SK-N-SH (cell line): ENCODE results near the gene FOXL1. TPM values are rescaled to one million over a fixed set of nuclear protein-coding genes. Genes with fewer than 3 reads are reported as not detected.
A peak's percentile ranks its signal among the peaks of the same experiment; 100 is the strongest.

Experiments used
- CTCF ChIA-PET: fragments of 300-600, 350-600 bp; formaldehyde crosslinking; extraction: SDS; loops from one replicate; lab custom pipeline; 2021; lab: Yijun Ruan, JAX
- POLR2A ChIA-PET: fragments of 350-600 bp; sonication (Branson Sonifier 250); formaldehyde crosslinking; extraction: SDS; loops from one replicate; lab custom pipeline; 2020; ENCODE audit warnings: antibody characterized with exemption, inconsistent platforms; lab: Yijun Ruan, JAX
- DNase-seq: peaks from one replicate; pipeline ENCODE4 v3.0.0; 2012
- H2AFZ ChIP-seq: fragments of 200-600 bp; sonication (generic); 2 replicates; pipeline ENCODE4 v1.8.1; 2016; ENCODE audit warnings: antibody characterized with exemption, mild to moderate bottlenecking, low read depth
- H3F3A ChIP-seq: fragments of 200-600 bp; sonication (generic); replicated peaks from 2 replicates; pipeline ENCODE3; 2016; ENCODE audit warnings: antibody characterized with exemption, mild to moderate bottlenecking; ENCODE audit not compliant: insufficient read depth
- H3K27ac ChIP-seq, 2 experiments: fragments of 200-500 bp in 1 of 2; fragments of 200-600 bp in 1 of 2; sonication (Bioruptor generic) in 1 of 2; sonication (generic), shearing (Covaris generic) in 1 of 2; 2 replicates each; pipeline versions ENCODE4 v1.5.1 to v1.6.1; 2014 to 2016; ENCODE audit warnings: low read depth in 2 of 2, inconsistent platforms in 1 of 2, low read length in 1 of 2, mild to moderate bottlenecking in 1 of 2, mixed read lengths in 1 of 2
- H3K27me3 ChIP-seq: fragments of 200-600 bp; sonication (generic), shearing (Covaris generic); 2 replicates; pipeline ENCODE4 v1.6.1; 2016; ENCODE audit warnings: mixed run types; ENCODE audit not compliant: insufficient read depth
- H3K36me3 ChIP-seq, 2 experiments: fragments of 200-500 bp in 1 of 2; fragments of 200-600 bp in 1 of 2; sonication (Bioruptor generic) in 1 of 2; sonication (generic) in 1 of 2; replicated peaks in 1 of 2; 2 replicates each; pipeline versions ENCODE3 to v1.5.1; 2014 to 2016; ENCODE audit warnings: low read length in 1 of 2, mild to moderate bottlenecking in 1 of 2; ENCODE audit not compliant: insufficient read depth in 2 of 2, control insufficient read depth in 1 of 2
- H3K4me1 ChIP-seq, 2 experiments: fragments of 200-500 bp in 1 of 2; fragments of 200-600 bp in 1 of 2; sonication (Bioruptor generic) in 1 of 2; sonication (generic), shearing (Covaris generic) in 1 of 2; 2 replicates each; pipeline versions ENCODE4 v1.5.1 to v1.6.1; 2014 to 2016; ENCODE audit warnings: low read depth in 1 of 2, low read length in 1 of 2, mixed run types in 1 of 2; ENCODE audit not compliant: insufficient read depth in 2 of 2, control insufficient read depth in 1 of 2
- H3K4me2 ChIP-seq: fragments of 200-600 bp; sonication (generic), shearing (Covaris generic); 2 replicates; pipeline ENCODE4 v1.6.1; 2017; ENCODE audit warnings: mixed run types
- H3K4me3 ChIP-seq, 2 experiments: fragments of 200-500 bp in 1 of 2; fragments of 200-600 bp in 1 of 2; sonication (Bioruptor generic) in 1 of 2; sonication (generic), shearing (Covaris generic) in 1 of 2; 2 replicates each; pipeline versions ENCODE4 v1.5.1 to v1.8.1; 2014 to 2016; ENCODE audit warnings: low read depth in 2 of 2, inconsistent platforms in 1 of 2, low read length in 1 of 2, mild to moderate bottlenecking in 1 of 2, mixed read lengths in 1 of 2, moderate library complexity in 1 of 2
- H3K79me2 ChIP-seq: fragments of 200-600 bp; sonication (generic); 2 replicates; pipeline ENCODE4 v1.8.1; 2017; ENCODE audit warnings: mild to moderate bottlenecking; ENCODE audit not compliant: insufficient read depth
- H3K9ac ChIP-seq: fragments of 200-600 bp; sonication (generic); 2 replicates; pipeline ENCODE4 v1.6.1; 2017; ENCODE audit warnings: mixed run types
- H3K9me2 ChIP-seq: fragments of 200-600 bp; sonication (generic); 2 replicates; pipeline ENCODE4 v1.6.1; 2017; ENCODE audit warnings: mixed run types
- H3K9me3 ChIP-seq: fragments of 200-600 bp; sonication (generic); 2 replicates; pipeline ENCODE4 v1.6.1; 2017; ENCODE audit warnings: mixed run types, mild to moderate bottlenecking, moderate library complexity
- H4K20me1 ChIP-seq: fragments of 200-600 bp; sonication (generic); 2 replicates; pipeline ENCODE4 v1.6.1; 2017; ENCODE audit warnings: mild to moderate bottlenecking, mixed run types; ENCODE audit not compliant: insufficient read depth
- CHD2 ChIP-seq: fragments of 150-350 bp; IDR thresholded peaks from 2 replicates; pipeline ENCODE4 v1.6.1; 2018; ENCODE audit warnings: low read length; ENCODE audit not compliant: partially characterized antibody
- ELF1 ChIP-seq: IDR thresholded peaks from 2 replicates; pipeline ENCODE4 v1.4.0; 2012
- EZH2phosphoT487 ChIP-seq: fragments of 200-600 bp; sonication (generic); IDR thresholded peaks from 2 replicates; pipeline ENCODE4 v1.6.1; 2017; ENCODE audit warnings: low read depth, mixed run types, mild to moderate bottlenecking, antibody characterized with exemption, moderate library complexity, borderline replicate concordance
- FOXJ3 ChIP-seq: sonication (generic); formaldehyde crosslinking; IDR thresholded peaks from 2 replicates; pipeline ENCODE4 v1.5.1; 2020; ENCODE audit warnings: mild to moderate bottlenecking, missing genetic modification reagents
- GABPA ChIP-seq: IDR thresholded peaks from 2 replicates; pipeline ENCODE4 v1.4.0; 2012; ENCODE audit warnings: low read depth, mild to moderate bottlenecking
- GATA2 ChIP-seq: sonication (generic); formaldehyde crosslinking; IDR thresholded peaks from 2 replicates; pipeline ENCODE4 v1.5.0; 2020; ENCODE audit warnings: mild to moderate bottlenecking, missing genetic modification reagents
- MEF2A ChIP-seq: IDR thresholded peaks from 2 replicates; pipeline ENCODE4 v1.4.0; 2012; ENCODE audit warnings: low read depth, borderline replicate concordance
- NFIC ChIP-seq: IDR thresholded peaks from 2 replicates; pipeline ENCODE4 v1.4.0; 2012; ENCODE audit warnings: borderline replicate concordance
- NRF1 ChIP-seq: IDR thresholded peaks from 2 replicates; pipeline ENCODE4 v1.6.1; 2012; ENCODE audit warnings: low read depth, mild to moderate bottlenecking, low read length
- POLR2AphosphoS5 ChIP-seq: IDR thresholded peaks from 2 replicates; pipeline ENCODE4 v1.6.1; 2012; ENCODE audit warnings: low read depth, low read length
- RCOR1 ChIP-seq: fragments of 150-350 bp; IDR thresholded peaks from 2 replicates; pipeline ENCODE4 v1.6.1; 2017; ENCODE audit warnings: antibody characterized with exemption, low read length
- RXRA ChIP-seq: IDR thresholded peaks from 2 replicates; pipeline ENCODE4 v1.4.0; 2012; ENCODE audit warnings: low read depth, mild to moderate bottlenecking, borderline replicate concordance
- SIN3A ChIP-seq: IDR thresholded peaks from 2 replicates; pipeline ENCODE4 v1.6.1; 2012; ENCODE audit warnings: low read depth, mild to moderate bottlenecking, low read length, moderate library complexity, borderline replicate concordance
- SMC3 ChIP-seq: IDR thresholded peaks from 2 replicates; pipeline ENCODE4 v1.6.1; 2012; ENCODE audit warnings: low read depth, low read length, improper control_type of control experiment
- TEAD4 ChIP-seq: IDR thresholded peaks from 2 replicates; pipeline ENCODE4 v1.4.0; 2012; ENCODE audit warnings: mild to moderate bottlenecking, borderline replicate concordance; ENCODE audit not compliant: insufficient read depth
- YY1 ChIP-seq: IDR thresholded peaks from 2 replicates; pipeline ENCODE4 v1.4.0; 2012; ENCODE audit warnings: low read depth, mild to moderate bottlenecking
- WGBS: methylation state at CpG from one replicate; pipeline ENCODE4 v1.1.6; 2017; ENCODE audit warnings: low lambda C conversion rate; 5-methylcytosine and 5-hydroxymethylcytosine counted together
- polyA plus RNA-seq, 3 experiments: library from polyadenylated mRNA; depleted of rRNA; stranded (reverse); fragments of >200 nt; gene quantifications; 2 replicates each; pipeline ENCODE4 v1.2.3, GENCODE V29; 2012
- TF ChIP-seq, protein P1 (sequence below): IDR thresholded peaks from 2 replicates; pipeline ENCODE4 v1.4.0; 2012; ENCODE audit warnings: low read depth, borderline replicate concordance
- TF ChIP-seq, protein P2 (sequence below): fragments of 200-600 bp; sonication (generic); IDR thresholded peaks from 2 replicates; pipeline ENCODE4 v1.6.1; 2017; ENCODE audit warnings: antibody characterized with exemption, mild to moderate bottlenecking, moderate library complexity
- TF ChIP-seq, protein P3 (sequence below): IDR thresholded peaks from 2 replicates; pipeline ENCODE4 v1.4.0; 2012; ENCODE audit warnings: low read depth
- TF ChIP-seq, protein P4 (sequence below): IDR thresholded peaks from 2 replicates; pipeline ENCODE4 v1.4.0; 2012; ENCODE audit warnings: low read depth, borderline replicate concordance

The FOXL1 gene
- polyA plus RNA-seq, 1 of the 3 experiments (the other 2 are of a cell fraction): 2.5 TPM

DNA sequence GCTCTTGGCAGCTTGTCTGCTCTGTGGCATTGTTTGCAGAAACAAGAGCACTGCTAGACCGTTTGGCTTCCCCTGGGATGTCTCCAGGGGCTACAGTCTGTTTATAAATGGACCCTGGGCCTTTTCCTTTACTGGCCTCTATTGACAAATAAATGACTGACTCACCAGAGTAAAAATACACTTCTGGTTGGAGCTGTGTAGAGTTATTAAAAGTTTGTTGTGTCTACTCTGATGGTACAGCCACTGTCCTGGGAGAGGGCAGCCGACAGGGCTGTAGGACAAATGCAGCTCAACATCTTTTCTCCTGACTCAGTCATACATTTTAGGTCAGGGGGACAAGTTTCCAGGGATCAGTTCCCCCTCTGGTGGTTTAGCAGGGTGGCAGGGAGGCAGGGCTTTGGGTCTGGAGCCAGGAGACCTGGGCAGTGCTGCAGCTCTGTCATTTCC lies 30.0 kb downstream of the FOXL1 start:
- Histone ChIP-seq H3K9me2 (no peaks in the 10 kb centered on the region), H3K27ac (peak overlapping the region in 1 of 2 experiments; percentile 90; a peak in 2 of 4 replicates), H4K20me1 (no peaks in the 10 kb centered on the region), H2AFZ (no peak overlapping the region), H3K79me2 (no peaks in the 10 kb centered on the region), H3K4me2 (peak overlapping the region; percentile 50), H3K36me3 (no peaks in the 10 kb centered on the region), H3K4me3 (no peak overlapping the region), H3F3A (peaks cover 25% of the 10 kb centered on the region), H3K4me1 (peaks cover 0 to 30% of the 10 kb centered on the region in 2 experiments; a peak in 3 of 4 replicates), H3K9ac (peak overlapping the region; percentile 29; the same call in 1 of the 2 replicates), H3K9me3 (no peaks in the 10 kb centered on the region), H3K27me3 (no peaks in the 10 kb centered on the region)
- 36% methylated on average over 2 of the region's 2 CpGs for WGBS
- CTCF ChIA-PET: no interaction called here
- no peak for DNase-seq
- POLR2A ChIA-PET: no interaction called here
- TF ChIP-seq, protein P1, sequence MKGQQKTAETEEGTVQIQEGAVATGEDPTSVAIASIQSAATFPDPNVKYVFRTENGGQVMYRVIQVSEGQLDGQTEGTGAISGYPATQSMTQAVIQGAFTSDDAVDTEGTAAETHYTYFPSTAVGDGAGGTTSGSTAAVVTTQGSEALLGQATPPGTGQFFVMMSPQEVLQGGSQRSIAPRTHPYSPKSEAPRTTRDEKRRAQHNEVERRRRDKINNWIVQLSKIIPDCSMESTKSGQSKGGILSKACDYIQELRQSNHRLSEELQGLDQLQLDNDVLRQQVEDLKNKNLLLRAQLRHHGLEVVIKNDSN: no peak
- TF ChIP-seq, protein P2, sequence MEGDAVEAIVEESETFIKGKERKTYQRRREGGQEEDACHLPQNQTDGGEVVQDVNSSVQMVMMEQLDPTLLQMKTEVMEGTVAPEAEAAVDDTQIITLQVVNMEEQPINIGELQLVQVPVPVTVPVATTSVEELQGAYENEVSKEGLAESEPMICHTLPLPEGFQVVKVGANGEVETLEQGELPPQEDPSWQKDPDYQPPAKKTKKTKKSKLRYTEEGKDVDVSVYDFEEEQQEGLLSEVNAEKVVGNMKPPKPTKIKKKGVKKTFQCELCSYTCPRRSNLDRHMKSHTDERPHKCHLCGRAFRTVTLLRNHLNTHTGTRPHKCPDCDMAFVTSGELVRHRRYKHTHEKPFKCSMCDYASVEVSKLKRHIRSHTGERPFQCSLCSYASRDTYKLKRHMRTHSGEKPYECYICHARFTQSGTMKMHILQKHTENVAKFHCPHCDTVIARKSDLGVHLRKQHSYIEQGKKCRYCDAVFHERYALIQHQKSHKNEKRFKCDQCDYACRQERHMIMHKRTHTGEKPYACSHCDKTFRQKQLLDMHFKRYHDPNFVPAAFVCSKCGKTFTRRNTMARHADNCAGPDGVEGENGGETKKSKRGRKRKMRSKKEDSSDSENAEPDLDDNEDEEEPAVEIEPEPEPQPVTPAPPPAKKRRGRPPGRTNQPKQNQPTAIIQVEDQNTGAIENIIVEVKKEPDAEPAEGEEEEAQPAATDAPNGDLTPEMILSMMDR: peak; percentile 36

DNA sequence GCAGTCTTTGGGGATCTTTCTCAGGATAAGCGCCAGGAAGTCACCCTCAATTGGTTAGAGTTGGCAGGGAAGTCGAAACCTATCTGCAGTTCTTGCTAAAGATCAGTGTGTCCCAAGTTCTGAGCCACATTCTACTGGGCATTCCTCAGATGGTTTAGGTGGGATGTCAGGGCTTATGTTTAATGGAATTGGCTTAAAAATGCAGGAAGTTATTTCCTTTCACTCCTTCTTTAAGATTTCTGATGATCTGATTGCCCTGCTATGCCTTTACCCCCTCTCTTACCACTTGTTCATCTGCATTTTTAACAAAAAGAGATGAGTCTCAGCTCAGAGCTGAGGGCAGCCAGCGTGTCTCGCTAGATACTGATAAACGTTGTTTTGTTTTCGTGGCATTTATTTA lies 30.8 kb downstream of the FOXL1 start:
- ChIA-PET CTCF (no interaction called here), POLR2A (no interaction called here)
- peak overlapping the region; percentile 62 to 90; a peak in 3 of 4 replicates for H3K27ac ChIP-seq
- H3K4me1 ChIP-seq: peaks cover 0 to 30% of the 10 kb centered on the region in 2 experiments; a peak in 3 of 4 replicates
- WGBS: 29% methylated on average over 6 of the region's 6 CpGs
- H3F3A ChIP-seq: peaks cover 25% of the 10 kb centered on the region
- no peak for DNase-seq
- no peaks in the 10 kb centered on the region for H3K9me2 ChIP-seq
- no peaks in the 10 kb centered on the region for H3K27me3 ChIP-seq
- H4K20me1 ChIP-seq: no peaks in the 10 kb centered on the region
- peak overlapping the region; percentile 66 for H3K9ac ChIP-seq
- peak overlapping the region; percentile 3 to 9; a peak in 3 of 4 replicates for H3K4me3 ChIP-seq
- H3K9me3 ChIP-seq: no peaks in the 10 kb centered on the region
- no peaks in the 10 kb centered on the region for H3K79me2 ChIP-seq
- H2AFZ ChIP-seq: no peak overlapping the region; the same call in 1 of the 2 replicates
- peak overlapping the region; percentile 50 for H3K4me2 ChIP-seq
- no peaks in the 10 kb centered on the region for H3K36me3 ChIP-seq
- TF ChIP-seq YY1 (no peak), ELF1 (no peak), GATA2 (no peak), CHD2 (no peak), TEAD4 (peak; percentile 95), RXRA (peak; percentile 30; the same call in 1 of the 2 replicates), POLR2AphosphoS5 (peak; percentile 58), EZH2phosphoT487 (no peak), FOXJ3 (CRISPR knock-in tag) (no peak), GABPA (peak; percentile 29; the same call in 1 of the 2 replicates), MEF2A (peak; percentile 18; the same call in 1 of the 2 replicates), RCOR1 (no peak), NRF1 (no peak), SIN3A (no peak), SMC3 (no peak), NFIC (peak; percentile 66; the same call in 1 of the 2 replicates)
- TF ChIP-seq, protein P3, sequence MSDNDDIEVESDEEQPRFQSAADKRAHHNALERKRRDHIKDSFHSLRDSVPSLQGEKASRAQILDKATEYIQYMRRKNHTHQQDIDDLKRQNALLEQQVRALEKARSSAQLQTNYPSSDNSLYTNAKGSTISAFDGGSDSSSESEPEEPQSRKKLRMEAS: no peak
- TF ChIP-seq, protein P4, sequence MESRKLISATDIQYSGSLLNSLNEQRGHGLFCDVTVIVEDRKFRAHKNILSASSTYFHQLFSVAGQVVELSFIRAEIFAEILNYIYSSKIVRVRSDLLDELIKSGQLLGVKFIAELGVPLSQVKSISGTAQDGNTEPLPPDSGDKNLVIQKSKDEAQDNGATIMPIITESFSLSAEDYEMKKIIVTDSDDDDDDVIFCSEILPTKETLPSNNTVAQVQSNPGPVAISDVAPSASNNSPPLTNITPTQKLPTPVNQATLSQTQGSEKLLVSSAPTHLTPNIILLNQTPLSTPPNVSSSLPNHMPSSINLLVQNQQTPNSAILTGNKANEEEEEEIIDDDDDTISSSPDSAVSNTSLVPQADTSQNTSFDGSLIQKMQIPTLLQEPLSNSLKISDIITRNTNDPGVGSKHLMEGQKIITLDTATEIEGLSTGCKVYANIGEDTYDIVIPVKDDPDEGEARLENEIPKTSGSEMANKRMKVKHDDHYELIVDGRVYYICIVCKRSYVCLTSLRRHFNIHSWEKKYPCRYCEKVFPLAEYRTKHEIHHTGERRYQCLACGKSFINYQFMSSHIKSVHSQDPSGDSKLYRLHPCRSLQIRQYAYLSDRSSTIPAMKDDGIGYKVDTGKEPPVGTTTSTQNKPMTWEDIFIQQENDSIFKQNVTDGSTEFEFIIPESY: peak; percentile 54; the same call in 1 of the 2 replicates
- TF ChIP-seq, protein P2: no peak
